SH-SY5Y (cell line): Measurements from ENCODE around the gene CLEC3B.

Source experiments
- GATA2 ChIP-seq: IDR thresholded peaks from 2 replicates; pipeline ENCODE4 v1.6.1; 2011; ENCODE audit warnings: mild to moderate bottlenecking, low read depth, low read length
- GATA3 ChIP-seq: IDR thresholded peaks from 2 replicates; pipeline ENCODE4 v1.6.1; 2011; ENCODE audit warnings: low read depth, mild to moderate bottlenecking, low read length, moderate library complexity

The CLEC3B gene

DNA sequence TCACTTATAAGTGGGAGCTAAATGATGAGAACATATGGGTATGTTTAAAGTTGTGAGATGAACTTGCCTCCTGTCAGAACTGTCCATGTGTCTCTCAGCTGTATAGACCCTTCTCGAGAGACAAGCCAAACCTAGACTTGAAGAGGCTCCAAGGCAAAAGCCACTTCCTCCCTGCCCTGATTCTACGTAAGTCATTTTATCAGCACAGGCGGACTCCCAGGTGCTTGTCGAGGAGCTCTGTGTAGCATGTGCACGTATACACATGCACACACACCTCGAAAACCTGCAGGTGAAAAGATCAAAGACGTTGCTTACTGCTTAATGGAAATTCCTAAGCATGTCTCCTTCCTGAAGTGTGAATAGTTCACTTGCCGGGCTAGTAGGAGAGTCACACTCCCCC lies 5.6 kb upstream of the CLEC3B start:
- no peak for TF ChIP-seq GATA3
- no peak for TF ChIP-seq GATA2

DNA sequence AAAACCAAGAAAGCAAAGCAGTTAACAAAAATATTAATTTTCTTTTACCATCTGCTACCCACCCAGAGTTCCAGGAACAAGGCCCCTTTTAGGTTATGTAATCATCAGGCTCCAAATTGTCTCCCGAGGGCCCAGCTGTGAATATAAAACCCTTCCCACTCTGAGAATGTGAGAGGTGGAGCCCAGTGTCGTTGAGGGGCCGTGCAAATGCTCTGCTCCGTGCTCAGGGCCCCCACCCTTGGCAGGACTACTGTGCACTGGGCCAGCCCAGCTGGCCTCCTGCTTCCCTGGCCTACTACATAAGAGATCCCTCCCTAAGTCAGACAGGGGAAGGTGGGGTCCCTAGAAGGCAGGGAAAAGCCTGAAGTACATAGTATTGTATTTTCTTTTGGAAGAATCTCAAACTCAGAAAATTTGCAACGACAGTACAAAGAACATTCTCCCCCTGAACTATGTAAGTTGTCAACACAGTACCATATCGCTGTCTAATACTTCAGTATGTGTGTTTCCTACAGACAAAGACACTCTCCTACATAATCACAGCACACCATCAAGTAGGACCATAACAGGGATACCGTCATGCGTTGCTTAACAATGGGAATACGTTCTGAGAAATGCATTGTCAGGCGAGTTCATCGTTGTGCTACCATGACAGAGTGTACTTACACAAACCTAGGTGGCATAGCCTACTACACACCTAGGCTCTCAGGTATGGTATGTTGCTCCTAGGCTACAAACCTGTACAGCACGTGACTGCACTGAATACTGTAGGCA lies 4.4 kb upstream of the CLEC3B start:
- no peak for TF ChIP-seq GATA3
- TF ChIP-seq GATA2, result no peak

DNA sequence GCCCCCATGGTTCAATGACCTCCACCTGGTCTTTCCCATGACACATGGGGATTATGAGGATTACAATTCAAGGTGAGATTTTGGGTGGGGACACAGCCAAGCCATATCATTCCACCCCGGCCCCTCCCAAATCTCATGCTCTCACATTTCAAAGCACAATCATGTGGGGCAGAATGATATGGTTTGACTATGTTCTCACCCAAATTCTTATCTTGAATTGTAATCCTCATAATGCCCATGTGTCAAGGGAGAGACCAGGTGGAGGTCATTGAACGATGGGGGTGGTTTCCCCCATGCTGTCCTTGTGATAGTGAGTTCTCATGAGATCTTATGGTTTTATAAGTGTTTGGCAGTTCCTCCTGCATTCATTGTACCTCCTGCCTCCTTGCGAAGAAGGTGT lies 2.4 kb upstream of the CLEC3B start:
- no peak for TF ChIP-seq GATA2

DNA sequence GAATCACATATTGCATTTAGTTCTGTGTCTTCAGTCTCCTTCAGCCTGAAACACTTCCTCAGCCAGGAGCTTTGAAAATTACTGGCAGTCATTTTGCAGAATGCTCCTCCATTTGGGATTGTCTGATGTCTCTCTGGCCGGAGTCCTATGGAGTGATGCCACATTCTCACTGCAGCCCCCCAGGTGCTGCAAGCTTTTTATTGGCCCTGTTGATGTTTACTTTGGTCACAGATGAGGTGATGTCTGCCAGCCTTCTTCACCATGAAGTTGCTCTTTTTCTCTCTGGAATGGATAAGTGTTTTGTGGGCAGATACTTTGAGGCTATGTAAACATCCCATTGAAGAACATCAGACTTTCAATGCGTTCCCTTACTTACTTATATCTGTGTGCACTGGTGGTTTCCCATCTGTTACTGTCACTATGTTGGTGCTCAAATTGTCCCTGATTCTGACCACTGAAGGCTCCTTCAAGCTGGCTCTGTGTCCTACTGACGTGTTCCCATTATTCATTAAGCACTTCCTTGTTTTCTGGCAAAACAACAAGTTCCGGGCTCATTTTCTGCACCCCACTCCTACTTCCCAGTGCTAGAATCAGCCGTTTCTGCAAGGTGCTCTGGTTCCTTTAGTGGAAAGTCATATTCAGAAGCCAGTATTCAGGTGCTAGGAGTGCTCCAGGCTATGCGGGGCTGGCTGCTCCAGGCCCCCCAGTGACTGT lies 1.4 kb upstream of the CLEC3B start:
- TF ChIP-seq GATA3 (no peak), GATA2 (no peak)

DNA sequence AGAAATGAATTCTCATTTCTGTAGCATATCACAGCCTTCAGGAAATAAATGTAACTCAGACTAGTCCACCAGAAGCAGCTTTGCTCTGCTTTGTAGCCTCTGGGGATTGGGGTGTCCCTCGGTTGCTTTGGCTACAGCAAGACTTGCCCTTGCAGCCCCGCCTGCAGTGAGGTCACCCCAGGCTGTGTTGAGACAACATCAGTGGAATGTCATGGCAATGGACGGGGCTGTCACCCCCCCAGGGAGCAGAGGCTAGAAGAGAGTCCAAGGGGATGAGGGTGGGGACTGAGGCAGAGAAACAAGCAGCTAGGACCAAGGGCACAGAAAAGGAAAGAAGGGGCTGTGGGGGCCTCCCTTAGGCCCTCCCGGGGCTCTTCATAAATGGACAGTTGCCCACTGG lies 854 bp downstream of the CLEC3B start:
- TF ChIP-seq GATA2 (no peak), GATA3 (no peak)

DNA sequence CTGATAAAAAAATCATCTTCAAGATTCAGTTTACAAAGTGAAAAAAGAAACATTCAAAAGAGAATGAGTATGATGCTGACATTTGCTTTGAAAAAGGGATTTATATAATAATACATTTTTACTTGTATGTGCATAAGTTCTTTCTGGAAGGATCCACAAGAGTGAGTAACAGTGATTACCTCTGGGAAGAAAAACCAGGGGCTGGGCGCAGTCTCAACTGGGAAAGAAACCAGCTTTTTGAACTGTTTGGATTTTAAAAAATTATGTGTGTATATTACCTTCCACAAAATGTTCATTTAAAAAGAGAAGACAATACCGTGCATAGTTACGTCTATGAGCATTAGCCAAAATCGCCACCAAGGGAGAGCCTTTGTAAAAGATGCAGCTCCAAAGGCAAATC lies 1.3 kb downstream of the CLEC3B start:
- TF ChIP-seq GATA2 (no peak), GATA3 (no peak)

DNA sequence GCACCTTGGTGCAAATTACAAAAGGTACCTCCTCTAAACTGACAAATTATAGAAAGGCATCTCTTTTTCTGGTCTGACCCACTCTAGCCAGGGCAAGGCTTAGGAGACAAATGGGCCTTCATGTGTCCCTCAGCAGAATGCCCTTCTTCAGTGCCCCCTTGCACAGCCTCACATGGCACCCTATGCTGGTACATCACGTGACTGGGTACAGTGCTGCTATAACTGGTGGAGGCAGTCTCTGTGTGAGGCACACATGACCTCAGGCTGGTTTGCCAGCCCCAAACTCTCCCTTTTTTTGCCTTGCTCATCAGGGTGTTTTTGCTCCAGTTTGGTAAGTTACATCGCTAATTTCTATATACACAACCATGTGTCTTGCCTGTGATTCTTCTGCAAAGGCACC lies 3.1 kb downstream of the CLEC3B start:
- no peak for TF ChIP-seq GATA3
- TF ChIP-seq GATA2, result no peak

DNA sequence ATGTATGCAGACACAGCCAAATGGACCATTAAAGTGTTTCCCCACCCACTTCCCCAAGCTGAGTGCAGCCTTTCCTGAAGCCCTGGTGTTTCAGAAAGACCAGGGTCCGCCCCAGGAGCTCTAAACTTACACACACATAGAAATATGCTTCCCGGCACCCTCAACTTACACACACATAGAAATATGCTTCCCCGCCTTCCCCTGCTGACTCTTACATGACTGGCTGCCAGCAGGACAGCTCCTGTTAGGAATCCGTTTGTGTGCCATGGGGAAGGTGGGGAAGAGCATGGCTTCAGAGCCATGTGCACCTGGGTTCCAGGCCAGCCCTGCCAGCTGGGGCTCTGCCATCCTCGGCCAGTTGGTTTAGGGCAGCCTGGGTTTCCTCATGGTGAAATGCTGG lies 3.6 kb downstream of the CLEC3B start:
- TF ChIP-seq GATA2 (no peak), GATA3 (no peak)

DNA sequence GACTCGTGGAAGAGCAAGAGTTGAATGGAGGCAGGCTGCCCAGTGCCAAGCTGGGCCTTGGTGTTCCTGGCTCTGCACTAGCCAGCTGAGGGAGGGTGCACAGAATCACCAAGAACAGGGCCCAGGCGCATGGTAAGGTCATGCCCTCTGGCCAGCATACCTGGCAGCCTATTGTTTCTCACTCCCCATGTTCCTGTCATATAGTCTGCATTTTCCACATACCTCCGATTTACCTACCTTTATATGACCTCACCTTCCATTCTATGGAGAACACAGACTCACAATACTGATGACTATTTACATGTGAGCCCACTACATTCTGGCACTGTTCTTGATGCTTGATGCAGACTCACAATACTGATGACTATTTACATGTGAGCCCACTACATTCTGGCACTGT lies 5.4 kb downstream of the CLEC3B start:
- TF ChIP-seq GATA2, result no peak
- no peak for TF ChIP-seq GATA3

DNA sequence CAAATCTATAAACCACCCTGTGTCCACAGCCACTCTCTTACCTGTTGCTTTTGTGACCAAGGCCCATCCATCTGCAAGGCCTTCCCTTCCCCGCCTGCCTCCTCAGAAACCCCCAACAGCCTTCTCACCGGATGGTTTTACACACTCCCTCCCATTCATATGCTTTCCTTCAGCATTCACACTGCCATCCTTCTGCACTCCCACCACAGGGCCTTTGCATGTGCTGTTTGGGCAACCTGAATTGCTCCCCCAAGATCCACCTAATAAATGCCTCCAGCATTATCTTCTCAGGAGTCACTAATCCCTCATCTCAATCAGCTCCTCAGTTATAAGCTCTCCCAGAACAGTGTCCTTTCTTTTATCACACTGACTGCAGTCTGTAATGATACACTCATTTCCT lies 6.0 kb downstream of the CLEC3B start:
- TF ChIP-seq GATA2, result no peak
- no peak for TF ChIP-seq GATA3

DNA sequence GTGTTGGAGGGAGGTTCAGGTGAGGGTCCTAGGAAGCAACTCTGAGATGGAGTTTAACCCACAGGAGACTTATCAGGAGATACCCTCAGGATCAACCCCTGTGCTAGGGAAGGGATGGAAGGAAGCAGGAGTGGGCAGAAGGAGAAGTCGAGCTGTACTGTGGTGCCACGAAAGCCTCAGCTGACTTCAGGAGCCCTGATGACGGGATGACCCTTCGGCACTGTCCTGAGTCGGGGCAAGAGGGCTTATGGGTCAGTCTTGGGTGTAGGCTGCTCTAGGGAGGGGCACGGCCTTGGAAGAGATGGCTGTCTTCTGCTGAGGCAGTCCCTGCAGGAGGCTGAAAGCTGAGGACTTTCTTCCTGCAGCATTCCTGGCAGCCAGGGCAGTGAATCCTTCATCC lies 7.7 kb downstream of the CLEC3B start:
- TF ChIP-seq GATA3, result no peak
- TF ChIP-seq GATA2, result no peak

DNA sequence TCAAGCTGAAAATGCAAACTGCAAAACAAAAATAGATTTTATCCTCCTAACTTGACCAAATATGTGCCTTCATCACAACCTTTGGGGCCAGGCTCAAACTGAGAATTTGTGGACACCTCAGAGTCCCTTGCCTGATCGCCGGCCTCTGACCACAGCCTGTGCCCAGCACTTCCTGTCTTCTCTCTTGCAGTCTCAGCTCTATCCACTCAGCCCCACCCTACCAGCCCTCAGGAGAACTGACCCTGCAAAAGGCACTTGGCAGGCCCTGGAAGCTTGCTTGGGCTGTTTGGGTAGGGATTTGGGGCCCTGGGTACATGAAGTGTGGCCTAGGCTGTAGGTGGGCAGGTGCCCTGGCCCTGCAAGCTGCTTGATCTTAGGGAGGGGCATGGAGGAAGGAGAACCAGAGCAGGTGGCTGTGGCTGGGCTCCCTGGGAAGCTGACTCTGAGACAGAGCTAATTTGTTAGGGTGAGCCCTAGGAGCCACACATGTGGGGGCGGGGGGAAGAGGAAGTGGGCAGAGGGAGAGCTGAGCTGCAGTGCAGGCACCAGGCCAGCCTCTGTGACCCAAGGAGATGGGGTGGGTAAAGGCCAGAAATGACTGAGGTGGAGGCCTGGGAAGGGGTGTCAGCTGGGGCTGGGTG lies 8.6 kb downstream of the CLEC3B start:
- TF ChIP-seq GATA3 (no peak), GATA2 (no peak)

DNA sequence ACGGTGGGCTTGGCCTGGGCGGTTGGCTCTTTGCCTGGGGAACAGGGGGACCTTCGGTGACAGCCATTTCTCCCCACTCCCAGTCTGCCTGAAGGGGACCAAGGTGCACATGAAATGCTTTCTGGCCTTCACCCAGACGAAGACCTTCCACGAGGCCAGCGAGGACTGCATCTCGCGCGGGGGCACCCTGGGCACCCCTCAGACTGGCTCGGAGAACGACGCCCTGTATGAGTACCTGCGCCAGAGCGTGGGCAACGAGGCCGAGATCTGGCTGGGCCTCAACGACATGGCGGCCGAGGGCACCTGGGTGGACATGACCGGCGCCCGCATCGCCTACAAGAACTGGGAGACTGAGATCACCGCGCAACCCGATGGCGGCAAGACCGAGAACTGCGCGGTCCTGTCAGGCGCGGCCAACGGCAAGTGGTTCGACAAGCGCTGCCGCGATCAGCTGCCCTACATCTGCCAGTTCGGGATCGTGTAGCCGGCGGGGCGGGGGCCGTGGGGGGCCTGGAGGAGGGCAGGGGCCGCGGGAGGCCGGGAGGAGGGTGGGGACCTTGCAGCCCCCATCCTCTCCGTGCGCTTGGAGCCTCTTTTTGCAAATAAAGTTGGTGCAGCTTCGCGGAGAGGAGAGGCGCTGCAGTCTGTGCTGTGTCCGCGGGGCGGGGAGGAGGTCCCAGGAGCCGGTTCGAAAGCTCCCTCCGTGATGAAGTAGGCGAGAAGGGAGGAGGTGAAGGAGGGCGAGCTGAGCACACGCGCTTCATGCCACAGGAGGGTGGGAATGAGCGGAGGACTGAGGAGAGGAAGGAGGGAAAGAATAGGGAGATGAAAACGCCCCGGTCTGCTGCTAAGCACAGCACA lies 9.6 kb downstream of the CLEC3B start:
- TF ChIP-seq GATA2 (no peak), GATA3 (no peak)

DNA sequence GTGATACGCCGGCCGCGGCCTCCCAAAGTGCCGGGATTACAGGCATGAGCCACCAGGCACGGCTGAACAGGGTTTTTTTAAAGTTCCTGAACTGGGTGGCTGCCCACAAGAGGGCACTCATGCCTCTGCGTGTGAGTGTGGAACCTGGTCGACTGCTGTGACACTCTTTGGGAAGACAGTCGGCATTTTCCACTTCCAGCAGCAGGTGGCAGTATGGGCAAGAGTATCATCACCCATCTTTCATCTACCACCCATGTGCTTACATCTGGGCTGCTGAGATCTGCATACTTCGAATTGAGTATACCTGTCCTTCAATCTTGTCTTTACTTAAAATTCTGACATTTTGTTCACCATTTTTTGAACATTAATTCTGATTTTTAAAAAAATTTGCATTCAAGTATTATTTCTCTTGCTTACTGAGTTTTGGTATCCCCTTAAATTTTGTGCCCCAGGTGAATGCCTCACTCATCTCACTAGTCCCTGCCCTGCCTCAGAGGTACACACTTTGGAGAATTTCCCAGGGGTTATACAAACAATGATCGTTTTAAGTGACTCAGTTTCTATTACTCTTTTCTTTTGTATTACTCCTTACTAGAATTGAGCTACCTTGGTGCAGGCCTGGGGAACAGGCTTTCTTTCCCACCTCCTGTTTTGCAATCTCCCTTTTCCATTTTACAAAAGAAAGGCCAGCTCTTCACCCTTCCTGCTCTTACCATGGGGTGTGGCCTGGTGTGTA lies 11.8 kb downstream of the CLEC3B start:
- no peak for TF ChIP-seq GATA3
- TF ChIP-seq GATA2, result no peak
